Vagina (tissue), 2 donors: ENCODE measurements around the gene PLEKHA5. TPM values are rescaled to one million over a fixed set of nuclear protein-coding genes. Genes with fewer than 3 reads are reported as not detected.

Experiments
- DNase-seq, 2 donors: peaks; one replicate each; pipeline ENCODE4 v3.0.0-alpha.2; 2017; ENCODE audit errors: extremely low spot score in 2 of 2
- H3K27ac ChIP-seq: fragments of 200-600 bp; sonication (generic); one replicate; pipeline ENCODE4 v1.5.1; 2019
- H3K27me3 ChIP-seq: fragments of 200-600 bp; sonication (generic); one replicate; pipeline ENCODE4 v1.5.1; 2019
- H3K36me3 ChIP-seq, 2 donors: fragments of 200-600 bp; sonication (generic); one replicate each; pipeline ENCODE4 v1.5.1; 2017 to 2019
- H3K4me1 ChIP-seq: fragments of 200-600 bp; sonication (generic); one replicate; pipeline ENCODE4 v1.5.1; 2019
- H3K4me3 ChIP-seq, 2 donors: fragments of 200-600 bp; sonication (generic); 1 replicate in 1 of 2; 2 replicates in 1 of 2; pipeline ENCODE4 v1.5.1; 2016 to 2019
- H3K9me3 ChIP-seq: fragments of 200-600 bp; sonication (generic); one replicate; pipeline ENCODE4 v1.5.1; 2019
- POLR2A ChIP-seq, 2 donors: fragments of 450-650 bp; IDR thresholded peaks; one replicate each; pipeline ENCODE4 v1.6.1; 2017; ENCODE audit warnings: antibody characterized with exemption in 2 of 2, mild to moderate bottlenecking in 2 of 2, moderate library complexity in 2 of 2
- POLR2AphosphoS5 ChIP-seq, 2 donors: sonication (generic); formaldehyde crosslinking; IDR thresholded peaks; one replicate each; pipeline ENCODE4 v1.9.0; 2017; ENCODE audit warnings: antibody characterized with exemption in 2 of 2, mild to moderate bottlenecking in 2 of 2, low read depth in 1 of 2; ENCODE audit not compliant: insufficient read depth in 1 of 2
- intact Hi-C: fragments of 100-400 bp; cut with DNase I; formaldehyde crosslinking; loops from one replicate; pipeline ENCODE4 v1.15.1; 2023
- total RNA-seq: library from RNA; depleted of rRNA; stranded (reverse); fragments of >200 nt; gene quantifications from one replicate; pipeline ENCODE4 v1.2.3, GENCODE V29; 2016
- TF ChIP-seq, protein P1 (sequence below), 3 experiments: fragments of 450-650 bp in 2 of 3; fragments of 200-600 bp in 1 of 3; sonication (generic) in 1 of 3; IDR thresholded peaks; one replicate each; pipeline ENCODE4 v1.5.1; 2017 to 2019; ENCODE audit warnings: antibody characterized with exemption in 3 of 3, mild to moderate bottlenecking in 2 of 3, moderate library complexity in 2 of 3

PLEKHA5 gene
- total RNA-seq, 1 donor from 2014 or later, result 58.4 TPM

DNA sequence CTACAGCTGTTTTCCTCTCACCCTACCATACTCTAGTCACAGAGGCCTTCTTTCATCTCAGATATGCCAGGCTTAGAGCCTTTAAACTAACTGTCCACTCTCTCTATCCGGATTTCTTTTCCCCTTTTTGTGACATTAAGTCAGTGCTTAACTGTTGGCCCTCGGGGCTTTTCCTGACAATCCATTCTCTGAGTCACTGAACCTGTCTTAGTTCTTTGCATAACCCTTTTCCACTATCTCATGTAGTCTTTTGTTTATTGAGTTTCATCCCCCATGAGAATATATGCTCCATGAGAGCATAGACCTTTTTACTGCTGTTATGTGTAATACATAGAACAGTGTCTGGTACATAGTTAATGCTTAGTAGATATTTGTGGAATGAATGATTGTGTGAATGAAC is 68.7 kb downstream of the PLEKHA5 start:
- TF ChIP-seq POLR2AphosphoS5 (IDR thresholded peaks at IDR 0.05; ENCODE audit: insufficient read depth in 1 of 2, low read depth in 1 of 2) (no peak), POLR2A (IDR thresholded peaks at IDR 0.05) (no peak)
- TF ChIP-seq, protein P1, sequence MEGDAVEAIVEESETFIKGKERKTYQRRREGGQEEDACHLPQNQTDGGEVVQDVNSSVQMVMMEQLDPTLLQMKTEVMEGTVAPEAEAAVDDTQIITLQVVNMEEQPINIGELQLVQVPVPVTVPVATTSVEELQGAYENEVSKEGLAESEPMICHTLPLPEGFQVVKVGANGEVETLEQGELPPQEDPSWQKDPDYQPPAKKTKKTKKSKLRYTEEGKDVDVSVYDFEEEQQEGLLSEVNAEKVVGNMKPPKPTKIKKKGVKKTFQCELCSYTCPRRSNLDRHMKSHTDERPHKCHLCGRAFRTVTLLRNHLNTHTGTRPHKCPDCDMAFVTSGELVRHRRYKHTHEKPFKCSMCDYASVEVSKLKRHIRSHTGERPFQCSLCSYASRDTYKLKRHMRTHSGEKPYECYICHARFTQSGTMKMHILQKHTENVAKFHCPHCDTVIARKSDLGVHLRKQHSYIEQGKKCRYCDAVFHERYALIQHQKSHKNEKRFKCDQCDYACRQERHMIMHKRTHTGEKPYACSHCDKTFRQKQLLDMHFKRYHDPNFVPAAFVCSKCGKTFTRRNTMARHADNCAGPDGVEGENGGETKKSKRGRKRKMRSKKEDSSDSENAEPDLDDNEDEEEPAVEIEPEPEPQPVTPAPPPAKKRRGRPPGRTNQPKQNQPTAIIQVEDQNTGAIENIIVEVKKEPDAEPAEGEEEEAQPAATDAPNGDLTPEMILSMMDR (IDR thresholded peaks at IDR 0.05), result no peak
- Histone ChIP-seq H3K4me3 (no peak overlapping the region), H3K4me1 (peaks cover 3% of the 10 kb centered on the region), H3K36me3 (no peaks in the 10 kb centered on the region), H3K27ac (no peak overlapping the region), H3K9me3 (no peaks in the 10 kb centered on the region), H3K27me3 (no peaks in the 10 kb centered on the region)
- intact Hi-C loops, result no loop called here
- no peak for DNase-seq

DNA sequence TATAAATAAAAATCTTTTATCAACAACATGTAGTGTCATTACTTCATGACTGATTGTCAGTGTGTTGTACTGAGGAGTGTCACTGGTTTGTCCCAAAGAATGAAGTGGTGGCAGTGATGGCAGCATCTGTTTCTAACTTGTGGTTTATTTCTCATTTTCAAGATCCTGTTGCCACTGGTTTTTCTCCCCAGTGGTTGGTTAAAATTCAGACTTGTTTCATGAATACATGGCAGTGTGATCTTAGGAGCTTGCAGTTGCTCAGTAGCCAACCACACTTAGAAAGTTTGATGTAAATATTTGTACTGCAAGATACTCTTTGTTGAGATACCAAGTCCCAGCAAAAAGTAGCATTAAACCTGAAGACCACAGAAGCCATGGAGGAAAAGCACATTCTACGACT is 69.8 kb downstream of the PLEKHA5 start:
- Histone ChIP-seq H3K9me3 (no peaks in the 10 kb centered on the region), H3K36me3 (no peaks in the 10 kb centered on the region), H3K27ac (no peak overlapping the region), H3K4me1 (peaks cover 6% of the 10 kb centered on the region), H3K27me3 (no peaks in the 10 kb centered on the region), H3K4me3 (no peak overlapping the region)
- no peak for DNase-seq
- intact Hi-C loops, result no loop called here
- no peak for TF ChIP-seq POLR2A (IDR thresholded peaks at IDR 0.05)
- TF ChIP-seq, protein P1 (IDR thresholded peaks at IDR 0.05), result no peak

DNA sequence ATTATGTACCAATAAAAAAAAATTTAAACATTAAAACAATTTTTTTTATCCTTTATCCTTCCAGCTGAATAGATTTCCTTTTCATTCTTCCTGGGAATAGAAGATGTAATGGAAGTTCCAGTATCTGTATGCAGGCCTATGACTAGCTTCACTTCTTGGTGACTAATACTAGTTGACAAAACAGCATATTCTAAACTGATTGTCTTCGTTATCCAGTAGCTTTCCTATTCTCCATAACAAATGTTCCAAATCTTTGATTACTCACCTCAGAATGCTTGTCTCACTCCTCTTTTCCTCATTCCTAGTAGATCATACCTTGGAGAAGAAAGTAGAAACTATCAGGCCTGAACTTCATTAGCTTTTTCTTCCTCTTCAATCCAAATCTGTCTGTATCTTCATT is 70.7 kb downstream of the PLEKHA5 start:
- TF ChIP-seq, protein P1 (IDR thresholded peaks at IDR 0.05), result no peak
- TF ChIP-seq POLR2A (IDR thresholded peaks at IDR 0.05) (no peak), POLR2AphosphoS5 (IDR thresholded peaks at IDR 0.05; ENCODE audit: insufficient read depth in 1 of 2, low read depth in 1 of 2) (no peak)
- H3K4me3 ChIP-seq, result no peak overlapping the region
- no peak overlapping the region for H3K27ac ChIP-seq
- peaks cover 7% of the 10 kb centered on the region for H3K4me1 ChIP-seq
- intact Hi-C loops, result no loop called here
- no peaks in the 10 kb centered on the region for H3K9me3 ChIP-seq
- no peaks in the 10 kb centered on the region for H3K27me3 ChIP-seq
- DNase-seq, result no peak
- no peaks in the 10 kb centered on the region for H3K36me3 ChIP-seq

DNA sequence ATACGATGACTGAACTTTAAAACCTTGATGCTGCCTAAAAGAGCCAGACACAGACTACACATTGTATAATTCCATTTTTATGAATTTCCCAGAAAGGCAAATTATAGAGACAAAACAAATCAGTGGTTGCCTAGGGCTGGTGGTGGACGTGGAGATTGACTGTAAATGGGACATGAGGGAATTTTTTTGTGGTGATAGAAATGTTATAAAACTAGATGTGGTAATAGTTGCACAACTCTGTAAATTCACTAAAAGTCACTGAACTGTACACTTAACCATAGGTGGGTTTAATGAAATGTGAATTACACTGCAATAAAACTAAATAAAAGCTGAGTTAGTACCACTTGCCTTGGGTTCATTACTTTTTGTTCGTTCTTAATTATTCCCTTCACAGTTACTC is 72.1 kb downstream of the PLEKHA5 start:
- Histone ChIP-seq H3K4me3 (no peak overlapping the region), H3K27me3 (no peaks in the 10 kb centered on the region), H3K9me3 (no peaks in the 10 kb centered on the region), H3K27ac (no peak overlapping the region), H3K36me3 (no peaks in the 10 kb centered on the region), H3K4me1 (peaks cover 7% of the 10 kb centered on the region)
- DNase-seq, result no peak
- TF ChIP-seq, protein P1 (IDR thresholded peaks at IDR 0.05), result no peak
- TF ChIP-seq POLR2AphosphoS5 (IDR thresholded peaks at IDR 0.05; ENCODE audit: insufficient read depth in 1 of 2, low read depth in 1 of 2) (no peak), POLR2A (IDR thresholded peaks at IDR 0.05) (no peak)
- intact Hi-C loops, result no loop called here

DNA sequence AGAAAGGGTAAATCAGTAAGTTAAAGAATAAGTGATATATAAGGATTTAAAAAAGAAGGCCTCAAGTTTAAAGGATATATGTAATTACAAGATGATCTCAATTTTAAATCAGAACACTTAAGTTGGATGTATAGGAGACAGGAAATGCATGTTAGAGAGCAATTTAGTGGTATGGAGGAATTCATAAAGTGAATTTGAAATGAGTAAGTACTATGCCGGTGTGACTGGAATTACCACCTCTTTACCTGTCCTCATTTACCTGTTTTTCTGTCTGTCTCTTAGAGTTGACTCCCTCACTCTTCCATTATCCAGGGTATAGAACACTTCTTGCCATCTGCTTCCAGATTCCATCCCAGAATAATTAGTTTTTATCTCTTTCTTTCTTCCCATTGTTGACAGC is 73.5 kb downstream of the PLEKHA5 start:
- no peaks in the 10 kb centered on the region for H3K27me3 ChIP-seq
- H3K9me3 ChIP-seq, result no peaks in the 10 kb centered on the region
- TF ChIP-seq, protein P1 (IDR thresholded peaks at IDR 0.05), result no peak
- TF ChIP-seq POLR2A (IDR thresholded peaks at IDR 0.05), result no peak
- no peak for TF ChIP-seq POLR2AphosphoS5 (IDR thresholded peaks at IDR 0.05; ENCODE audit: insufficient read depth in 1 of 2, low read depth in 1 of 2)
- no peak for DNase-seq
- no peak overlapping the region for H3K4me3 ChIP-seq
- H3K4me1 ChIP-seq, result peaks cover 7% of the 10 kb centered on the region
- intact Hi-C loops, result no loop called here
- no peaks in the 10 kb centered on the region for H3K36me3 ChIP-seq
- no peak overlapping the region for H3K27ac ChIP-seq
